Cerebellar cortex (tissue), 1 donor: ENCODE results near the gene DISP2.

Source experiments
- DNase-seq: peaks from one replicate; pipeline ENCODE4 v3.0.0-alpha.2; 2015; ENCODE audit warnings: low spot score

DISP2 gene, protein sequence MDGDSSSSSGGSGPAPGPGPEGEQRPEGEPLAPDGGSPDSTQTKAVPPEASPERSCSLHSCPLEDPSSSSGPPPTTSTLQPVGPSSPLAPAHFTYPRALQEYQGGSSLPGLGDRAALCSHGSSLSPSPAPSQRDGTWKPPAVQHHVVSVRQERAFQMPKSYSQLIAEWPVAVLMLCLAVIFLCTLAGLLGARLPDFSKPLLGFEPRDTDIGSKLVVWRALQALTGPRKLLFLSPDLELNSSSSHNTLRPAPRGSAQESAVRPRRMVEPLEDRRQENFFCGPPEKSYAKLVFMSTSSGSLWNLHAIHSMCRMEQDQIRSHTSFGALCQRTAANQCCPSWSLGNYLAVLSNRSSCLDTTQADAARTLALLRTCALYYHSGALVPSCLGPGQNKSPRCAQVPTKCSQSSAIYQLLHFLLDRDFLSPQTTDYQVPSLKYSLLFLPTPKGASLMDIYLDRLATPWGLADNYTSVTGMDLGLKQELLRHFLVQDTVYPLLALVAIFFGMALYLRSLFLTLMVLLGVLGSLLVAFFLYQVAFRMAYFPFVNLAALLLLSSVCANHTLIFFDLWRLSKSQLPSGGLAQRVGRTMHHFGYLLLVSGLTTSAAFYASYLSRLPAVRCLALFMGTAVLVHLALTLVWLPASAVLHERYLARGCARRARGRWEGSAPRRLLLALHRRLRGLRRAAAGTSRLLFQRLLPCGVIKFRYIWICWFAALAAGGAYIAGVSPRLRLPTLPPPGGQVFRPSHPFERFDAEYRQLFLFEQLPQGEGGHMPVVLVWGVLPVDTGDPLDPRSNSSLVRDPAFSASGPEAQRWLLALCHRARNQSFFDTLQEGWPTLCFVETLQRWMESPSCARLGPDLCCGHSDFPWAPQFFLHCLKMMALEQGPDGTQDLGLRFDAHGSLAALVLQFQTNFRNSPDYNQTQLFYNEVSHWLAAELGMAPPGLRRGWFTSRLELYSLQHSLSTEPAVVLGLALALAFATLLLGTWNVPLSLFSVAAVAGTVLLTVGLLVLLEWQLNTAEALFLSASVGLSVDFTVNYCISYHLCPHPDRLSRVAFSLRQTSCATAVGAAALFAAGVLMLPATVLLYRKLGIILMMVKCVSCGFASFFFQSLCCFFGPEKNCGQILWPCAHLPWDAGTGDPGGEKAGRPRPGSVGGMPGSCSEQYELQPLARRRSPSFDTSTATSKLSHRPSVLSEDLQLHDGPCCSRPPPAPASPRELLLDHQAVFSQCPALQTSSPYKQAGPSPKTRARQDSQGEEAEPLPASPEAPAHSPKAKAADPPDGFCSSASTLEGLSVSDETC (N-terminal part only)

DNA sequence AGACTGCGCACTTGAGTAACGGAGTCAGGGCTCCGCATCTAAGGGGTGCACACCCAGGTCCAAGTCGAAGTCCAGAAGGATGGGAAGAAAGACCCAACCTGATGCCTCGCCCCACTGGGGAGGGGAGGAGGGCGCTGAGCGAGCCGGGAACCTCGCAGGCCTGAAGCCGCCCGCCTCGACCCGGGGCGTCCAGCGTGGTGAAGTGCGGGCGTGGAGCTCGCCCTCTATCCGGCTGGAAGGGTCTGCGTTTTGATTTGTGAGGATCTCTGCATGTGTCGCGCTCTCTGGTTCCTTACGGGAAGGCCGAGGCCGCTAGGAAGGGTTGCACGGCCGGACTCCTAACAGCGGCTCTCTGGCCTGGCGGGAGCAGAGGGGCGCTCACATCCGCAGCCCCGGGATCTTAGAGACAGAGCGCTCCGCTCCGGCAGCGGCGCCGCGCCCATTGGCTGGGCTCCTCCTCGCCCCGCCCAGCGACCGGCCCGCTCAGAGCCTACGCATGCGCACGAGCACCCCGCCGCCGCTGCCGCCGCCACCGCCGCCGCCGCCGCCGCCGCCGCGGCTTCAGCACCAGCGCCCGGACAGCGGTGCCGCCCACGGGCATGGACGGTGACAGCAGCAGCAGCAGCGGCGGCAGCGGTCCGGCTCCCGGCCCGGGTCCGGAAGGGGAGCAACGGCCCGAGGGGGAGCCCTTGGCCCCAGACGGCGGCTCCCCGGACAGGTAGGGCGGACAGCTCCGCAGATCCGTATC is at the start of gene DISP2:
DISP2 (plus strand) TSS at position 497 of the 748 bp plus-strand sequence; CDS start at position 600, 103 bp downstream.
- DNase-seq = peak; percentile 90

DNA sequence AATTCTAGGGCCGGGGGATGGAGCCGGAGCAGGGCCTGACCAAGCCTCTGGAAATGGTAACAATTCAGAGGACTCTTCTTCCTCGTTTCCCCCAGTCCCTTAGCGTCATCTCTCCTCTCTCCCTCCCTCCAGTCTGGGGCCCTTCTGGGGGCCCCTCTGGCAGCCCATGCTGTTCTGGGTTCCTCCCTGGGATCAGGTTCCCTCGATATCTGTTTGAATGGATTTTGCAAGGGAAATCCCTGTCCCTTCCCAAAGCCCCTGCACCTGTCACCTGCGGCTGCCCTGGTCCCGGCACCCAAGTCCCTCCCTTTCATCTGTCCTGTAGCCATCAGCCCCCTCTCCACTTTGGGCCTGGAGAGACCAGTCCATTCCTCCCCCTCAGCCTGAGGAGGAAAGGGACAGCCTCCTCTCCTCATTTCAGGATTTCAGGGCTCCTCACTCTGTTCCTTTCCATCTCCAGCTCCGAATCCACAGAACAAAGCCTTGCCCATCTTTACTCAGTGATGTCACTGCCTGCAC is 48.6 kb upstream of the DISP2 start:
- no peak for DNase-seq

DNA sequence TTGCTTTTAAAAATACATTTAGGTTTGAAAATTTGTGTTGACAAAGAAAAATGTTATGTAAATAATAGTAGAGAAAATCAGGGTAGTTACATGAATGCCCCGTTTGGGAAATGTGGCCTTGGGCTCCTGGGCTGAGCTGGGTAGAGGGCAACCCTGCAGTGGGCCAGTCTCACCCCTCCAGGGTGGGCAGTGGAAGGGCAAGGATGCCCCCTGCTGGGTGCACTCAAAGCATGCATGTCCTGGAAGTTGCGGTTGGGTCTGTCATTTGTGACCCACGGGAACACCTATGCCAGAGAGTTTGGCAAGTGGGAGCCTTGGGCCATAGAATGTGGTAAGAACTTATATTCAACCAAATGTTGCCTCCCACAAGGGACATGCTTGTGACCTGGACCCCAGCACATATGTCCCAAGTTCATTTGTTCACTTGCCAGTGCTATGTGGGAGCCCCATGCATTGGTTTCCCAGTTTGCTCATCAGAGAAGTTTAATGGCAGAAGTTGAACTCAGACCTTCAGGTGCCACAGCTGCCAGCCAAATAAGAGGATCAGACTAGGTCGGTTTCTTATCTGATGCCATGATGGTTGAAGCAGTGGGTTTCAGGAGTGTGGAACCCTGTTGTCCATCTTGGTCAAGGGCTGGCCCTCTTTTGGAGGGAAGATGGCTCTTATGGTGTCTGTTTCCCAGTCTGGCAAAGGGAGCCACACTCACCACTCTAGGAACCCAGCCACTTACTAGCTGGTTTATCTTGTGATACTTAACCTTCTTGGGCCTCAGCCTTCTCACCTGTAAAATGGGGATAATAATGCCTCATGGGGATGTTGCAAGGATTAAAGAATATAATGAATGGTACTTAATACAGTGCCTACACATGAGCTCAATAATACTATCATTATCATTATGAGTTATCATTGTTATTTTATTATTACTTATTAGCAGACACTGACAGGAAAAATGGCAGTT is 47.7 kb upstream of the DISP2 start:
- DNase-seq = peak; percentile 58

DNA sequence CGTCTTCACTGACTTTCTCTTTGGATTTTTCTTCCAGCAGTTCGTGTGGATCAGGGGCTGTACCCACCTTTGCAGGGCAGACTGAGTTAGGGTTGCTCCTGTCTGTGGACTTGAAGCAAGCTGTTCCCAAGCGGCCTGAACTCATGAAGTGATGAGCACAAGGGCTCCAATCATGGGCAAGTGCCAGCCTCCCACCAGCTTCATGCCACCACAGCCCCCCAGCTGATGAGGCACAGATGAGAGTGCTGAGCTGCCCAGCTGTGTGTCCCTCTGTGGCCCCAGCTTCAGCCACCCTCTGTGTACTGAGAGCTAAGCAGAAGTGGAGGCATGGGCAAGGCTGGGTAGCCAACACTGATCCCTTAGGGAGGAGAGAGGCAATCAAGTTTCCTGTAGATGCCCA is 47.0 kb upstream of the DISP2 start:
- DNase-seq = no peak

DNA sequence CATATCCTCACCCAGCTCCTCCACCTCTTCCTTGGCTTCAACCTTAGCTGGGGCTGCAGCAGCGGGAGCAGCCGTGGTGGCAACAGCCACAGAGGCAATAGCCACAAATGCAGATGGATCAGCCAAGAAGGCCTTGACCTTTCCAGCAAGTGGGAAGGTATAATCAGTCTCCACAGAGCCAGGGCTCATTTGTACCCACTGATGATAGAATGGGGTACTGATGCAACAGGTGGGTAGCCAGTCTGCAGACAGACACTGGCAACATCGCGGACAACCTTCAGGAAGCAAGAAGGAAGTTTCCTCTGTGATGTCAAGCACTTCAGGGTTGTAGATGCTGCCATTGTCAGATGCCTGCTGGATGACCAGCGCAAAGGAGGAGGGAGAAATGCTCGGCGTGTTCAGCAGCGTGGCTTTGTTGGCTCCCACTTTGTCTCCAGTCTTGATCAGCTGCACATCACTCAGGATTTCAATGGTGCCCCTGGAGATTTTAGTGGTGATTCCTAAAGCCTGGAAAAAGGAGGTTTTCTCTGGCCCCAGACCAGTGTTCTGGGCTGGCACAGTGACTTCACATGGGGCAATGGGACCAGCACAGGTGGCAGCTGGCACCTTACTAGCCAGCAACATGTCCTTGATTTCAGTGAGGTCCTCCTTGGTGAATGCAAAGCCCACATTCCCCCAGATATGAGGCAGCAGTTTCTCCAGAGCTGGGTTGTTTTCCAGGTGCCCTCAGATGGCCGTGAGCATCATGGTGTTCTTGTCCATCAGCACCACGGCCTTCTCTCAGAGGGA is 45.5 kb upstream of the DISP2 start:
- no peak for DNase-seq

DNA sequence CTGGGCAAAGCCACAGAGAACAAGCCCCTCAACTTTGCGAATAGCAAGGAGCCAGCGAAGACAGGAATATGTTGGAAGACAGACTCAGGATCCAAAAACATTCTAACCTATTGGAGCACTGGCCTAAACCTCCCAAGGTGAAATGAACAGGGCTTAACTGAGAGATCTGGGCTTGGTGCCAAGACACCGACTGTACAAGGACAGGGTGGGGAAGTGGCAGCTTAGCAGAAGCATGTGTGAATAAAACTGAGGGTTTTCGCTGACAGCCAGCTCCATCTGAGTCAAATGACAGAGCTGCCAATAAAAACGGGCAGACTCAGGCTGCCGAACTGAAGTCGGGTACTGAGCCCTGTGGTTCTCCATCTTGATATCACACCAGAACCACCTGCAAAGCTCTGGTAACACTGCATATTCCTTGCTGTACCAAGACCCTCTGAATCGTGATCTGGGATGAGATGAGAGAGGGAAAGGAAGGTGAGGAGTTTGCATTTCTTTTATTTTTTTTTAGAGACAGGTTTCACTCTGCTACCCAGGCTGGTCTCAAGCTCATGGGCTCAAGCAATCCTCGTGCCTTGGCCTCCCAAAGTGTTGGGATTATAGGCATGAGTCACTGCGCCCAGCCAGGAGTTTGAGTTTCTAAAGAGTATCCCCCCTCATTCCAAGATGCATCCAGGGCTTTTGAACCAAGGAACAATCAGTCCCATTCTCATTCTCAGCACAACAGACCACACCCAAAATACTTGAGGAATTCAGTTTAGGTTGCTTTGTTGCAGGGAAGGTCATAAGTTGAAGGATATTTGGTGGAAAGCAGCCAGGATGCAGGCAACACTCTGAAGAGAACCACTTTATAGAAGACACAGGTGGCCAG is 44.3 kb upstream of the DISP2 start:
- peak; percentile 84 for DNase-seq

DNA sequence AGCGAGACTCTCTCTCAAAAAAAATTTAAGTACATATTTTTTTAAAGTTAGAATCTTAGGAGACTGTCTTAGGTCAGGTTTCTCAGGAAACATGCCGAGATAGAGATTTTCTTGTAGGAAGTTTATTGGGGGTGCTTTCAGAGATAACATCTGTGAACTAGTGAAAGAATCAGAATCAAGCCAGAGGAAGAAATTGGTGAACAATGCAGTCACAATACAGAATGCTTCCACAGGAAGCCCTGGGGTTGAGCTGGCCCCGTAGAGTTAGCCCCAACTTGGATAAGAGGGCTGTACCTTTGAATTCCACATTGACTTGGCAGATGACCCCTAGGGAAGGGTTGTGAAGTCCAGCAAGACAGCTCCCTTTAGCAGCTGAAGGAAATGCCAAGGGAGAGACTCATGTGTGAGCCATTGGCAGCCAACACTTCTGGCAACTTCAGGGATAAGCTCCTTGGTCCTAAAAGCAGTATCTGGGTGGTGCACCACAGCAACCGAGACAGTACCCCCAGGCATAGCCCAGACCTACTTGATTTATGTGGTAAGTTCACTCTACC is 43.2 kb upstream of the DISP2 start:
- DNase-seq = no peak

DNA sequence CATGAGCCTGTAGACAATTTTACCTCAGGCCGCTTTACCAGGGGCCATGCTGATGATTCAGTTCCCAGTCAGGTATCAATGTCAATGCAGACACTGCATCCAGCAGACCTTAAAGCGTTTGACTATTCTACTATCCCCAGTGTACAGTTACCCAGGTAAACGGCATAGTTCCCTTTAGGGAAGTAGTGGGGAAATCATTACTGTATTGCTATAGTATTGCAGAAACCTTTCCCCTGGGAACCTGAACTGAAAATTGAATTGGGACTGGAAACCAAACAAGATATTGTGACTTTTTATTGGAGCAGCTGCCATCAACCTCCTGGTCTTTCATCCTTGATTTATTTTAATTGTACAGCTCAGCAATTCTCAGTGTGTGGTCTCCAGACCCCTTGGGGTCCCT is 41.1 kb upstream of the DISP2 start:
- no peak for DNase-seq

DNA sequence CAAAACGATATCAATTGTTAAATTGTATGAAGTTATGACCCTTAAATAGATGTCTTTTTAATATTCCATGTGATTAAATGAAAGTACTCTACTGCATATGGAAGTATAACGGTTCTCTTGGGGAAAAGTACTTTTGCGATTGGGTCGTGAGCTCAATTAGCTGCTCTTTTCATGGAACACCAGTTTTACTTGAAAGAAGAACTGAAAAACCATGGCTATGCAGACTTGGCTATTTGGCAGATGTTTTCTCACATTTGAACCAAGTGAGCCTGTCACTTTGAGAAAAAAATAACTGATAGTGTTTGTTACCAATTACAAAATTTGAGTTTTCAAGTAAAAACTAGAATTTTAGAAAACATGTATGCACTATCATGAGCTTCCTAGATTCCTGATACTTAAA is 40.4 kb upstream of the DISP2 start:
- no peak for DNase-seq

DNA sequence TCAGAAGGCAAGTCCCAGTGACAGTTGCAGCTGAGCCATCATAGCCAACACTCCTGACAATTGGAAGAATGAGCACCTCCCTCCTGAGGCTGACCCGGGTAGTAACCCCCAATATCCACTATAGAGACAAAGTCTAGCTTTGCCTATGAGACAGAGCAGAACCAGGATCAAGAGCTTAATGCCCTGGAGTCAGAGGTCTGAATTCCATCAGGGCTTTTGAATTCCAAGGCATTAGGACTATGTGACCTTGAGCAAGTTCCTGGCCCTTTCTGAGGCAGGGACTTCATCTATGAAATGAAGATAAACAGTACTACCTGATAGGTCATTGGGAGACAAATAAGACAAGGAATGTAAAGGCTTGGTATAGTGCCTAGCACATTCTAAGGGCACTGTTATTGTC is 37.6 kb upstream of the DISP2 start:
- DNase-seq = peak; percentile 89

DNA sequence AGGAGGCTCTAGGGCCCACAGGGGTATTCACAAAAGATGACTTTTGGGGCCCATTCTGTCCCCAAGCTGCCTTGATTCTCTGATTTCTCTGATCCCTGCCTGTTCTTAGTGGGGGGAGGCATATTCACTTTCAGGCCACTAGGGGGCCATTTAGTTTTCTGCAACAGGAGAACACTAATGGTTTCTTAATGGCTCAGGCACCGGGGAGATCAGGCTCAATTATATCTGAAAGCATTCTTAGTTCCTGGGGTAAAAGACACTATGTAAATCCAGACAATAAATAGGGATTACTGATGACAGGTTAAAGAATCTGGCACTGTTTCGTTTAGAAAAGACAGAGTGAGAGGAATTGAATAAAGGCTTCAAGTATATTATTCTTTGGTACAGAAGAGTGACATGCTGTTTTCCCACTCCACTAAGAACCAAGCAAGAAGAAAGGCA is 37.1 kb upstream of the DISP2 start:
- peak; percentile 92 for DNase-seq

DNA sequence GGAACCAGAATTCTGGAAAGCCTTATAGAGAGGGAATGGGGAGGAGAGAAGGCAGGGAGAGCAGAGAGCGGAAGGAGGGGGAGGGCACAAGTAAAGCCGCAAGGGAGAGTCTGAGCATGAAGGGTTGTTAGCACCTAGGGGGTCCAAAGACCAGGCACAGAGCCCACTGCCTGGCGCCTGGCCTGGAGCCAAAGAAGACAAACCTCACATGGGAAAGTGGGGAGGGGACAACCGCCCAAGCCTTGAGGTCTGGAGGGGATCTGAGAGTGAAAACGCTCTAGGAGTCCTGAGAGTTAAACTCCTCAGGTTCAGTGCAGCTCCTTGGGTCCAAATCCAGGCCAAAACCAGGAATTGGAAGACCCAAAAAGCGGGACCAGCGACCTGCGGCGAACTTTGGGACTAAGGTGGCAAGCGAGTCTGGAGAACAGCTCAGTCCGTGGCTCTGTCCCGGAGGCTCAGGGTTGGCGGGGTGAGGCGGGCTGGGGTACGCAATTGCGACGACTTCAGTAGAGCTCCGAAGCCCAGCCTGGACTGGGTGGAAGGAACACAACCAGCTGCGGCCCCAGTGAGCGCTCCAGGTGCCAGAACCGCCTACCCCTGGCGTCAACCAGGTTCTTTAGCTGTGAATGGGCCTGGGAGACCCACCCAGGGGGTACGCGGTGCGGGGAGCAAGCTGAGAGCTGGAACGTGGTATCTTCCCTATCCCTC is 35.3 kb upstream of the DISP2 start:
- peak; percentile 84 for DNase-seq

DNA sequence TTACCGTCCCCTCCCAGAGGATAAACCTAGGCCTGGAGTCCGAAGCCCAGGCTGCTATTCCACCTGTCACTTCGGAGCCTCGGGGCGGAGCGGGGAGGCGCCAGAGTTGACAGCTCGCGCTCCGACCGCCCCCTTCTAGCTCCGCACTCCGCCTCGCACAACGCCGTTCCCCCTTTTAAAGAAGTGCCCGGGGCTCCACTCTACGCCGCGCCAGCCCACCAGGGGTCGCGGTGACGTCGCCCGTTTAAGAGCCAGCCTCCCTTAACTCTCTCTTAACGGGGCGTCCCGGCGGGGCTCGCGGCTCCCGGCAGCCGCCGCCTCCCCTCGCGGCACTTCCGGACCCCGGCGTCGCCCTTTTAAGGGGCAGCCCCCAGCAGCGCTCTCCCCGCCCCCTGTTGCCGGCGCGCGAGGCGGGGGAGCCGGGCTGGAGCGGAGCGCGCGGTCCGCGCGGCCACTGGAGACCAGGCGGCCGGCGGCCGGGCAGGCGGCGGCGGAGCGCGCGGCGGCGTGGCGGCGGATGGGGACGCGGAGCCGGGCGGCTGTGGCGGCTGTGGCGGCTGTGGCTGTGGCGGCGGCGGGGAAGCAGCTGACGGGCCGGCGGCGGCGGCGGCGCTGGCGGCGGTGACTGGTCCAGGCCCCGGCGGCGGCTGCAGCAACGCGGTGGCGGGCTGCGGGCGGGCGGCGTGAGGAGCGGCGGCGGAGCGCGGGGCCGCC is 34.6 kb upstream of the DISP2 start, which contains the start of gene INAFM2:
INAFM2 (plus strand) TSS at position 454 of the 714 bp plus-strand sequence. CDS start 364 bp downstream, outside the sequence.
- peak; percentile 93 for DNase-seq

DNA sequence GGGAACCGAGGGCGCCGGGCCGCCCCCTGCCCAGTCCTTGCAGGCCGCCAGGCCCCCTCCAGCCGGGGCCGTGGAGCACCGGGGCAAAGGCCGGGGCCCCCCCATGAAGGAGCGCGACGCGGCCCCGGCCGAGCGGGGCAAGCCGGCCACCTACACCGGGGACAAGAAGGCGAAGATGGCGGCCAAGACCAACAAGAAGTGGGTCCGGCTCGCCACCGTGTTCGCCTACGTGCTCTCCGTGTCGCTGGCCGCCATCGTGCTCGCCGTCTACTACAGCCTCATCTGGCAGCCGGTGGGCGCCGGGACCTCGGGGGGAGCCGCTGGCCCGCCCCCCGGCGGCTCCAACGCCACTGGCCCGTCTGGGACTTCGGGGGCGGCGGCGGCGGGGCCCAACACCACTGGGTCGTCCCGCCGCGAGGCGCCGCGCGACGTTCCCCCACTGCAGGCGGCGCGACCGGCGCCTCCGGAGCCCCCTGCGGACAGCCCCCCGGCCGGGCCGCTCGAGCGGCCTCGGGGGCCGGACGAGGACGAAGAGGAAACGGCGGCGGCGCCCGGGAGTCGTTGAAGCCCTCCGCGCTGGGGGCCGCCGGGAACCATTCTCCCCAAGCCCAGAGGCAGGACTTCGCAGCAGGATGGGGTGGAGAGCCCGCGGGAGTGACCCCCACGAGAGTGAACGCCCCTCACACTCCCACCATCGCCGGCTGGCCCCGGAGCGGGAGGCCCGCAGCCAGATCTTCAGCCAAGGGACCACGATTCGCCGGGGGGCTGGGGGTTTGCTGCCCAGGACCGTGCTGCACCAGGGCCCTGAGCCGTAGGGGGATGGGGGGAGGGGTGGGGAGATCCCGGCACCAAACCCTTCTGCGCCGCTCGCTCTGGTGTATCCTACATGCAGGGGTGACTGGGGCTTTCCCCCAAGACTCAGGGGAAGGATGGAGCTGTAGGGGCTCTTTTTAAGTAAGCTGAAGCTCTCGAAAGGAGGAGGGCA is 33.8 kb upstream of the DISP2 start:
- DNase-seq = no peak

DNA sequence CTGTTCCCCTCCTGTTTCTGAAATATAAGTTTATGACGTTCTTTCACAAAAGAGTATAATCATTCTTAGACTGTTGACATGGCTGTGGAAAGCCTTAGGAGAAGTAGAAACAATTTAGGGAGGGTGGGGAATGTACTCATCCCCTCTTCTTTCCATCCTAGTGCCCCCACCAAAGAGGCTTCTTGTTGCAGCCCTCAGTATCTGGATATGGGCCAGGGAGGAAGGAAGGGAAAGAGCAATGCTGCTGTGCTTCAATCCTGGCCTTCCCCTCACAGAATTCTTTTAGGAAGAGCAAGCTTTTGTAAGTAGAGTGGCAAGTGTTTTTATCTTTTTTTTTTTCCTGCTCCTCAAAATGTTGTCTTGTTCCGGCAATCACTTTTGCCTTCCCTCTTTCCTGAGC is 32.8 kb upstream of the DISP2 start:
- peak; percentile 69 for DNase-seq
